Measurements from ENCODE around the gene MARS1.

- TF ChIP-seq CTCF (IDR thresholded peaks at IDR 0.05; ENCODE audit: low read length) (no peak), EZH2 (optimal IDR thresholded peaks at IDR 0.05; ENCODE audit: low read depth, low read length) (no peak)
Measured at GRCh38 chr12:57489157-57489641, 1.3 kb downstream of the MARS1 start.
